ENCODE results near the gene LDLRAP1.
"Not testable (repeated sequence)": the region's sequence is repeated elsewhere in the genome, so short reads cannot be mapped to it uniquely, and the experiment has no call there.

The LDLRAP1 gene

GRCh38 chr1:25543425-25544242 lies at the start of gene LDLRAP1:
Gene LDLRAP1, plus strand, starts transcription at chr1:25543606. Its CDS starts 93 bp downstream, at chr1:25543699.
- DNase-seq: peak; percentile 26

GRCh38 chr1:25494952-25495351 lies 48.5 kb upstream of the LDLRAP1 start:
- no peak for DNase-seq

- DNase-seq: no peak
Observed at GRCh38 chr1:25500694-25501093, 42.7 kb upstream of the LDLRAP1 start.

DNA sequence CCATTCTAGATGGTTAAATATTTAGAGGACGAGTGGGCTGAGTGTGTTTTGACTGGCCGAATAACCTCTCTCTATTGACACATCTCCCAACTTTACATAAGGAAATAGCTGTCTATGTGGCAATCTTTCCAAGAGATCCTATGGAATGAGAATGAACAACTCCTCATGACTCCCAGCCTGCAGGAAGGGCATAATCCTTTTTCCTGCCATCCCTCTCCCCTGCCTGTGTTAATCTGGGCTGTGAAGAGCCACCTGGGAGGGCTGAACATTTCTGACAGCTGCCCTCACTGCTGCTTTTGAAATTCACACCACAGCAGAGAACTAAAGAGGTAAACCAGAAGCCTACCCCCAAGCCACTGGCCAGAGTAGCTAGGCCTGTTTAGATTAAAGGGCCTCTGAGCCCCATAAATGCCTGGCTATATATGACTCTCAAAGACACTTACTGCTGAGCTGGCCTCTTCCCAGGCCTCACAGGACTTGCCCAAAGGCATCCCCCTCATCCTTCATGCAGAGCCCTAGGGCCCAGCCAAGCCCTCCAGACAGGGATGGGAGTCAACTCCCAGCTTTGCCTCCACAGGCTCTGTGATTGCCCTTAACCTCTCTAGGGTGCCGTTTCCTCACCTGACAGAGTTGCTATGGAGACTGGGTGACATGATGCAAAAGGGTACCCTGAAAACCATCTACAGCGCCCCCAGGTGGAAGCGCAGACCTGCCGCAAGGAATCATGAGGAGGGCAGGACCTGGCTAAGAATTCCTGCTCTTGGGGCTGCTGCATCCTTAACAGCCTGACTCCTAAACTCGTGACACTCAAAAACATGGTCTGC lies 42.0 kb upstream of the LDLRAP1 start:
- no peak for DNase-seq

GRCh38 chr1:25502957-25503356 lies 40.4 kb upstream of the LDLRAP1 start:
- no peak for DNase-seq

DNA sequence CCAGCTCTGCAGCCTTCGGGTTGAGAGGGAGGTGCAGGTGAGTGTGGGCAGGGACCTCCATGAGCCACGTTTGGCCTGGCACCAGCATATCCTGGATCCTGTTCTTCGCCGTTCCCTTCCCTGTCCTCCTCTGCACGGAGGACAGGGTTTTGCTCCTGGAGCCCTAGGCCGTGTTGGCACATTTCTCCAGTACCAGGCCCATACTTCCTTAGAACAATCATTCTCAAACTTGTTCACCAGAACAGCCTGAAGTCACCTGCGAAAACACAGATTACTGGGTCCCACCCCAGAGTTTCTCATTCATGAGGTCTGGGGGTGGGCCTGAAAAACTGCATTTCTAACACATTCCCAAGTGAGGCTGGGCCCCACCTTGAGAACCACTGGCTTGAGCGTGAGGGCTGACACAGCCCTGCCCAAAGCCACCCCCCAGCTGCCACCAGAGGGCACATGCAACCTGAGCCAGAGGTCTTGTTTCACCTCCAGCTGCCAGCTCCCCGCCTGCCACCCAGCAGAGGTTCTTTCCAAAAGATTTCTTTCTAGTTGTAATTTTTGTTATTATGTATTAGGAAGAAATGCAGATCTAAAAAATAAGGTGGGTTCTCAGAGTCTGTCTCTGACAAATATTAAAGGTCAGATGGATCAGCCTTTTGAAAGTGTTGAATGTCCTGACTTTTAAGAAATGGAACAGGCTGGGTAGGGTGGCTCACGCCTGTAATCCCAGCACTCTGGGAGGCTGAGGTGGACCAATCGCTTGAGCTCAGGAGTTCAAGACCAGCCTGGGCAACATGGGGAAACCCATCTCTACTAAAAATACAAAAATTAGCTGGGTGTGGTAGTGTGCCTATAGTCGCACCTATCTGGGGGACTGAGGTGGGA lies 39.6 kb upstream of the LDLRAP1 start:
- DNase-seq: no peak

DNA sequence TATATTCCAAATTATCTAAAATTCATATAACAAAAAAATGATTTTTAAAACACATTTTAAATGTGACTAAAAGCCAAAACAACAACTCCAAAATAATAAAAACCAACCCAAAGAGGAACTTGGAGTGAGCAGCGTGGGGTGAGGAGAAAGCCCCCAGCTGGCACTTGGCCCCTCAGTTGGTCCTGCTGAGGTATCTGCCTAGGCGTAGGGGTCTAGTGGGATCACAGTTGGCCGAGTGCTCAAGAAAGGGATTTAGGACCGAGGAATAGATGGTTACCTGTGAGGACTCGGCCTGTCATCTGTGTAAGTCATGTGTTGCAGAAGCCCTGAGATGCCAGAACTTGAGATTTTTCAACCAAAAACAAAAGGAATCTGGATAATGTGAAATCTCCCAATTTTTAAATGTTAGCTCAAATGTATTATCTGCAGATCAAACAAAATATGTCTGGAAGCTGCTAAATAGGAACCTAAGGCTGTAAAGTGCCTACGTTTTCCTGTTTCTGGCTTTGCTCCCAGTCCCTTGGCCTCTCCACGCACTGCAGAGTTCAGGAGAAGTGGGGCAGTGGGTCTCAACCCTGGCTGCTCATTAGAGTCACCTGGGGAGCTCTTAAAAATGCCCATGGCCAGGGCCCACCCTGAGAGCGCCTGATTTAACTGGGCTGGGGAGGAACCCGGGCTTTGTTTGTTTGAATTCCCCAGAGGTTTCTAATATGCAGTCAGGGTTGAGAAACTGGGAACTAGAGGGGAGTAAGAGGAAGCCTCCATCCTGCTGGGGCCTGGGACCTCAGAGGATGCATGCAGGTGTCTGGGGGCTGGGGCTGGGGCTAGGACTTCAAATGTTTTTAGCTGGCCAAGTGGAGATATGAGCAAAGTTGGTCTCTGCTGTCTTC lies 38.5 kb upstream of the LDLRAP1 start:
- DNase-seq: no peak

GRCh38 chr1:25505656-25506385 lies 37.6 kb upstream of the LDLRAP1 start:
- no peak for DNase-seq

DNA sequence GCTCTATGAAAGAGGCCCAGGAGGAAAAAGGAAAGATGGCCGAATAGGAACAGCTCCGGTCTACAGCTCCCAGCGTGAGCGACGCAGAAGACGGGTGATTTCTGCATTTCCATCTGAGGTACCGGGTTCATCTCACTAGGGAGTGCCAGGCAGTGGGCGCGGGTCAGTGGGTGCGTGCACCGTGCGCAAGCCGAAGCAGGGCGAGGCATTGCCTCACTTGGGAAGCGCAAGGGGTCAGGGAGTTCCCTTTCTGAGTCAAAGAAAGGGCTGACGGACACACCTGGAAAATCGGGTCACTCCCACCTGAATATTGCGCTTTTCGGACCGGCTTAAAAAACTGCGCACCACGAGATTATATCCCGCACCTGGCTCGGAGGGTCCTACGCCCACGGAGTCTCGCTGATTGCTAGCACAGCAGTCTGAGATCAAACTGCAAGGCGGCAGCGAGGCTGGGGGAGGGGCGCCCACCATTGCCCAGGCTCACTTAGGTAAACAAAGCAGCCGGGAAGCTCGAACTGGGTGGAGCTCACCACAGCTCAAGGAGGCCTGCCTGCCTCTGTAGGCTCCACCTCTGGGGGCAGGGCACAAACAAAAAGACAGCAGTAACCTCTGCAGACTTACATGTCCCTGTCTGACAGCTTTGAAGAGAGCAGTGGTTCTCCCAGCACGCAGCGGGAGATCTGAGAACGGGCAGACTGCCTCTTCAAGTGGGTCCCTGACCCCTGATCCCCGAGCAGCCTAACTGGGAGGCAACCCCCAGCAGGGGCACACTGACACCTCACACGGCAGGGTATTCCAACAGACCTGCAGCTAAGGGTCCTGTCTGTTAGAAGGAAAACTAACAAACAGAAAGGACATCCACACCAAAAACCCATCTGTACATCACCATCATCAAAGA lies 36.6 kb upstream of the LDLRAP1 start:
- DNase-seq: not testable (repeated sequence)

GRCh38 chr1:25513666-25514065 lies 29.7 kb upstream of the LDLRAP1 start:
- no peak for DNase-seq

- DNase-seq: no peak
Observed at GRCh38 chr1:25515033-25515432, 28.4 kb upstream of the LDLRAP1 start.

- no peak for DNase-seq
Observed at GRCh38 chr1:25516686-25517085, 26.7 kb upstream of the LDLRAP1 start.

DNA sequence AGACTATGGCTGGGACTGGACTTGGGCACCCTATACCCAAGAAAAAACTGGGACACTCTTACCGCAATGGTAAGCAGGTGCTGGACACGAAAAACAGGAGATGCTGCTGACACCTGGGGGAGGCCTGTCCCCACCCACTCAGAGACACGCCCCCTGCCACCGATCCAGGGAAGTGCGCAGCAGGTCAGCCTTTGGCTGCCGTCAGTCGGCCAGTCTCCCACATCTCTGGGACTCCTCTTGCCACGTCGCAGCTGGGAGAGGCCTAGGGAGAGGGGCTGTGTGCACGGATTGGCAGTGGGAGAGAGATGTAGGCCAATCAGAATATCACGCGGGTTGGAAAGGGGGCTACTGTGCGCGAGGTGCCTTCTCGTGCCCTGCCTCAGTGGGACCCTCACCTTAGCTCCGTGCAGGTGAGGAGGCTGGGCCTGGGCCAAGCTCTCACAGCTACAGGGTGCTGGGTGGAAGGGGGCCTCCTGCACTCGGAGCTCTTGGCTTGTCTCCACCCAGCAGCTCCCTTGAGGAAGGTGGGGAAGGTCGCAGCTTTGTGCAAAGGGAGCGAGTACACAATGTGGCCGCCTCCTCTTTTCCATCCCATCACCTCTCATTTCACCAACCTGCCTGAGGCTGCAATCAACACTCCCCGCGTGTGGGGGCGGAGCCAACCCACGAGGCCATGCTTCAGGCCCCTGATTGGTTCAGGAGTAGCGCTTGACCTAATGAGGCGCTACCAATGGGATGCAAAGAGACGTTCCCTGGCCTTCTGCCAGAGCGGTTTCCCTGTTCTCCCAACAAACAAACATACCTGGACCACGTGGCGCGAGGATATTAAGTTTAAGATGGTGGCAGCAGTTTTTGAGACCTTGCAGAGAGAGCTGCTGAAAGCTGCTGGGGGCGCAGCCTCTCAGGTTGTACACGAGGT lies 25.7 kb upstream of the LDLRAP1 start:
- no peak for DNase-seq

GRCh38 chr1:25519624-25520023 lies 23.8 kb upstream of the LDLRAP1 start:
- DNase-seq: no peak

DNA sequence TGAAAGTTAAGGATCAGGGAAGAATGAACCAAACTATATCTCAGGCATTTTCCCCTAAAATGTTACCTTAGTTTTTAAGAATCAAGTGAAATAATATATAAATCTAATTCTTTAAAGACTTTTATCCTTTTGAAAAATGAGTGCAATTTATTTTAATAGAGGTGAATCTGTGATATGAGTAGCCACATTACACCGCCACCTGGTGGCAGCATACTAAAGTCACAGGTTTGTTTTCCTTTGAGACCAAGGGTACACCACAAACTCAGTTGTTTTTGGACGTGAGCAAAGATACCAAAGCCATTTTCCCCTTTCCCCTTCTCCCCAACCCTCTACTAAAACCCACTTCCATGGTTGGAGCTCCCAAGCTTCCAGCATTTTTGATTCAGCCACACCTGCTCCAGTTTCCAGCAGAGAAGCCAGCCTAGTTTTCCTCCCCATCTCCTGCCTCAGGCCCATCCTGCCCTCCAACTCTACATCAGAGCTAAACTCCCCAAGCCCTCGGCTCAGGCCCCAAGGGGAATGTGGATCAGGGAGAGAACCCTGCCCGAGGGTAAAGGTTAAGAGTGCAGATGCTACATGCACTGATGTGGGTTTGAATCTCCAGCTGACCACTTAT lies 22.9 kb upstream of the LDLRAP1 start:
- DNase-seq: peak; percentile 67

GRCh38 chr1:25522031-25522655 lies 21.3 kb upstream of the LDLRAP1 start:
- DNase-seq: no peak

DNA sequence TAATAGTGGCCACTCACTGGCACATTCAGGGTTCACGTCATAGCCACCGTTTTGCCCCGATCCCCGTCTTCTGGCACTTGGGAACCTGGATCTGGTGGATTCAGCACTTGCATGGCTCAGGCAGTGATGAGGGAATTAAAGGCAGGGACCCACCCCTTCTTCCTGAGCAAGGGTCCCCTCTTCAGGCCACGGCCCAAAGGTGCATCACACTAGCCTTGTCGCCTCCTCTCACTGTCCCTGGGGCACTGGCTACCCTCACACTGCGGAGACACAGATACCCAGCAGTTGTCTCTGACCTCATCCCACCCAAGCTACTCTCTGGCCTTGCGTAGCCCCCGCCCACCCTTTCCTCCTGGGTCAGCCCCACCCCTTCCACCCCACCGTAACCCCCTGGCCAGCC lies 19.9 kb upstream of the LDLRAP1 start:
- no peak for DNase-seq
